GM20000 (cell line): Measurements from ENCODE around the gene RNF146.
"Not testable (repeated sequence)": the region's sequence is repeated elsewhere in the genome, so short reads cannot be mapped to it uniquely, and the experiment has no call there.

Source experiments
- DNase-seq: peaks from one replicate; pipeline ENCODE4 v3.0.0; 2012; ENCODE audit warnings: low spot score
- CTCF ChIP-seq: IDR thresholded peaks from 2 replicates; pipeline ENCODE4 v1.5.1; 2012; ENCODE audit warnings: mild to moderate bottlenecking, control low read depth; ENCODE audit errors: extremely low read depth, missing control alignments

Gene RNF146

GRCh38 chr6:127266178-127266891 is at the start of gene RNF146:
Gene RNF146, plus strand, starts transcription at chr6:127266864. Its CDS starts 13,475 bp downstream, at chr6:127280339.
- DNase-seq = peak; percentile 92
- TF ChIP-seq CTCF = peak; percentile 9

GRCh38 chr6:127219869-127220268 is 46.8 kb upstream of the RNF146 start:
- no peak for TF ChIP-seq CTCF
- no peak for DNase-seq

- no peak for TF ChIP-seq CTCF
- DNase-seq = no peak
These were observed 45.5 kb upstream of the RNF146 start for GRCh38 chr6:127221201-127221600.

GRCh38 chr6:127222418-127222817 is 44.2 kb upstream of the RNF146 start:
- no peak for TF ChIP-seq CTCF
- no peak for DNase-seq

GRCh38 chr6:127225497-127225896 is 41.2 kb upstream of the RNF146 start:
- no peak for TF ChIP-seq CTCF

GRCh38 chr6:127233819-127234218 is 32.8 kb upstream of the RNF146 start:
- DNase-seq = not testable (repeated sequence)

More at GRCh38 chr6:127225497-127225896, 41.2 kb upstream of the RNF146 start:
- no peak for DNase-seq

GRCh38 chr6:127243501-127243900 is 23.2 kb upstream of the RNF146 start:
- no peak for TF ChIP-seq CTCF
- no peak for DNase-seq
